Mammary epithelial cell (primary cell): Measurements from ENCODE around the gene PDE11A.

ENCODE experiments used
- EZH2 ChIP-seq: IDR thresholded peaks from 2 replicates; pipeline ENCODE4 v1.6.1; 2012; ENCODE audit warnings: low read length, inconsistent platforms, borderline replicate concordance
- TF ChIP-seq, protein P1 (sequence below), 2 donors: IDR thresholded peaks in 1 of 2; conservative IDR thresholded peaks in 1 of 2; 2 replicates each; pipeline ENCODE4 v1.5.1; 2011 to 2012; ENCODE audit warnings: inconsistent platforms in 2 of 2, low read length in 2 of 2, mild to moderate bottlenecking in 2 of 2, control low read depth in 1 of 2, low read depth in 1 of 2; ENCODE audit not compliant: insufficient read depth in 1 of 2; ENCODE audit errors: extremely low read depth in 1 of 2

DNA sequence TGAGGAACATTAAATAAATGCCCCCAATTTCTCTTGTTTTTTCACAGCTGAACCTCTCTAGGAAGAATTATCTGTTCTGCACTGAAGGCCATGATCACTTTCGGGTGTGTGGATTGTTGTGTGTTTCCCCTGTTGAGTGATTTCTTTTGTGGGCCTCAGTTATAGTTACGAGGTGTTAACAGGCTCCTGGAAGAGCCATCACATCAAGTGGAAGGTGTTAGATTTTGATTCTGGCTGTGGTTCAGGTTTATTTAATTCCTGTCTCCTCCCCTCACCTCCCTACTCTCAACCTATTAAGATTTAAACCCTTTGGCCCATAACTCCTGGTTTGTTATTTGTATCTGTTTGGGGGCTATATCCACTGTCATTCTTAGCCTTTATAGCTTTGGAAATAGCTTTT lies 497.2 kb downstream of the PDE11A start:
- TF ChIP-seq, protein P1, sequence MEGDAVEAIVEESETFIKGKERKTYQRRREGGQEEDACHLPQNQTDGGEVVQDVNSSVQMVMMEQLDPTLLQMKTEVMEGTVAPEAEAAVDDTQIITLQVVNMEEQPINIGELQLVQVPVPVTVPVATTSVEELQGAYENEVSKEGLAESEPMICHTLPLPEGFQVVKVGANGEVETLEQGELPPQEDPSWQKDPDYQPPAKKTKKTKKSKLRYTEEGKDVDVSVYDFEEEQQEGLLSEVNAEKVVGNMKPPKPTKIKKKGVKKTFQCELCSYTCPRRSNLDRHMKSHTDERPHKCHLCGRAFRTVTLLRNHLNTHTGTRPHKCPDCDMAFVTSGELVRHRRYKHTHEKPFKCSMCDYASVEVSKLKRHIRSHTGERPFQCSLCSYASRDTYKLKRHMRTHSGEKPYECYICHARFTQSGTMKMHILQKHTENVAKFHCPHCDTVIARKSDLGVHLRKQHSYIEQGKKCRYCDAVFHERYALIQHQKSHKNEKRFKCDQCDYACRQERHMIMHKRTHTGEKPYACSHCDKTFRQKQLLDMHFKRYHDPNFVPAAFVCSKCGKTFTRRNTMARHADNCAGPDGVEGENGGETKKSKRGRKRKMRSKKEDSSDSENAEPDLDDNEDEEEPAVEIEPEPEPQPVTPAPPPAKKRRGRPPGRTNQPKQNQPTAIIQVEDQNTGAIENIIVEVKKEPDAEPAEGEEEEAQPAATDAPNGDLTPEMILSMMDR (conservative IDR thresholded peaks at IDR 0.05 in 1 of 2, IDR thresholded peaks at IDR 0.05 in 1 of 2; ENCODE audit: extremely low read depth in 1 of 2, insufficient read depth in 1 of 2, low read depth in 1 of 2, low read length in 2 of 2), result no peak
- no peak for TF ChIP-seq EZH2
